HL-60/S4 (cell line): ENCODE measurements around the gene OR52E4.

ENCODE experiments used
- in situ Hi-C: fragments of 300-500 bp; cut with MboI; formaldehyde crosslinking; loops from 2 replicates; pipeline ENCODE4 v1.14.3; 2022; ENCODE audit warnings: low sequenced_read_pairs

Gene OR52E4

DNA sequence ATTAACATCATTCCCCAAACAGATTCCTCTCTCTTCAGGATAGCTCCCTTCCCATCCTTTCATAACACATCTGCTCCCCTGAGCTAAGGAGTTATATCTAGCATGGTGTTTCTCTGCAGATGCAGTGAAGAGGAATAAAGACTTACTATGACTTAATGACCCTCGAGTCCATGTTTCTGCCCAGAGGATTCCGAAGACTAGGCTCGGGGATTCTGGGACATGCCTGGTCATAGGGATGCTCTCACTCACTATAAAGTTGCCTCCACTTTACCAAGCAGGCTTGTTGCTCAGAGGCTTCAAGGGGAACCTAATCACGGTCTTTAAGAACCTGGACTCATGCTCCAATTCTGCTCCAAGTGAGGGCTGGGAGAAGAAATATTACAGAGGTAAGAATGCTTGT, at the start of gene OR52E4:
Gene OR52E4 (plus strand): TSS at position 301 of the 400 bp plus-strand sequence. CDS start 3,664 bp downstream, outside the sequence.
- in situ Hi-C loops, result no loop called here

DNA sequence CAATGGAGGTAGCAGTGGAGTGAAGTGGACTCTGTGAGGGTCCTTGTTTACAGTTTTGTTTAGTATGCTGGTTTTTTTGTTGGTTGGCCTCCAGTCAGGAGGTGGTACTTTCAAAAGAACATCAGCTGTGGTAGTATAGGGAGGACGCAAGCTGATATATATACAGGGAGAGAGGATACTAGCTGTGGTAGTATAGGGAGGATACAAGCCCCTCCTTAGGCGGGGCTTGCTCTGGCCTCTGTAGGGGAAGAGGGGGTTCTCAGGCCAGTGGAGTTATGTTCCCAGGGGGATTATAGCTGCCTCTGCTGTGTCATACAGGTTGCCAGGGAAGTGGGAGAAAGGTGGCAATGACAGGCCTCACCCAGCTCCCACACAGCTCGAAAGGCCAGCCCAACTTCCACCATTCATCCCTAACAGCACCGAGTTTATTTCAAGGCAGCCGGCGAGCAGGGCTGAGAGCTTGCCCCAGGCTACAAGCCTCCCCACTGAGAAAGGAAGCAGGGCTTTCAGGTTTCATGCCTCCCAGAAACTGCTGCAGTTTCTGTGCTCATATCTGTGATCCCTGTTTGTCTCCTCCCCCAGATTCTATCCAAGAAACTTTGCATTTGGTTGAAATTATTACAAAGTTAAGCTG, 49.1 kb upstream of the OR52E4 start:
- in situ Hi-C loops, result no loop called here

DNA sequence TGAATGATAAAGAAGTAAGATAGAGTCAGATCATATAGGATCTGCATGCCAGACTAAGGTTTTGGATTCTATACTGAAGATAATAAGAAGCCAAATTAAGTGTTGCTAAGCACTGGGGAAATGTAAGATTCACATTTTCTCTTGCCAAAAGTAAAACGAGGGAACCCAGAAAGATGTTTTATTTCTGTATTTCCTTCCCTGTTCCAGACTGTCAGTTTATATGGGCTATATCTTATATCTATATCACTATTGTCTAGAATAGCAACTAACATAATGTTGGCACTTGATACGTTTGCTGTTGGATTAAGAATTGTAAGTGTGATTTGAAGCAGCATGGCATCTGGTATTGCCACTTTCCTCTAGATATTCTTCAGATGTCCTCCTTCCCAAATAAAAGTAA, 47.0 kb upstream of the OR52E4 start:
- in situ Hi-C loops, result no loop called here

DNA sequence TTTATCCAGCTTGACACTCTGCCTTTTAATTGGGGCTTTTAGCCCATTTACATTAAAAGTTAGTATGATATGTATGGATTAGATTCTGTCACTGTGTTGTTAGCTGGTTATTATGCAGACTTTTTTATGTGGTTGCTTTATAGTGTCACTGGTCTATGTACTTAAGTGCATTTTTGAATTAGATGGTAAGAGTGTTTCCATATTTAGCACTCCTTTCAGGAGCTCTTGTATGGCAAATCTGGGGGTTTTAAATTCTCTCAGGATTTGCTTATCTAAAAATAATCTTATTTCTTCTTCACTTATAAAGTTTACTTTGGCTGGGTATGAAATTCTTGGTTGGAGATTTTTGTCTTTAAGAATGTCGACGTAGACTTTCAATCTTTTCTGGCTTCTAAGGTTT, 42.7 kb upstream of the OR52E4 start:
- in situ Hi-C loops, result no loop called here

DNA sequence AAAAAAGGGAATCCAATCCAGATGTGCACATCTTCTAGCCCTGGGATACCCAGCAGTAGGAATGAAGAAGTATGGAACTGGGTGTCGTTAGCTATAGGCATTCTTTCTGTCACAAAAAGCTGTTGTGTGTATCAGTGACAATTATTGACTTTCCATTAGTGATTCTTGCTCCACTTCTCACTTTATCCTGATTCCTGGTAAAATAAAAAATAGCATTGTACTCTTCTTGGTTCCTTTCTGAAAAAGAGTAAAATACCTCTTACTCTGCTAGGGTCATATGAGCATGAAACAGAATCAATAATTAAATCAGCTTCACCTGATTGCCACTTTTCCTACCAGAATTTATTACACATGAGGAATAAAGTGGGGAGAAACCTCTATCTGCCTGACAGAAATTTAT, 38.6 kb upstream of the OR52E4 start, which contains the start of gene OR52E6:
Gene OR52E6 (minus strand): TSS at position 101 of the 400 bp plus-strand sequence. CDS start 0 bp downstream, at position 101.
- in situ Hi-C loops, result no loop called here

DNA sequence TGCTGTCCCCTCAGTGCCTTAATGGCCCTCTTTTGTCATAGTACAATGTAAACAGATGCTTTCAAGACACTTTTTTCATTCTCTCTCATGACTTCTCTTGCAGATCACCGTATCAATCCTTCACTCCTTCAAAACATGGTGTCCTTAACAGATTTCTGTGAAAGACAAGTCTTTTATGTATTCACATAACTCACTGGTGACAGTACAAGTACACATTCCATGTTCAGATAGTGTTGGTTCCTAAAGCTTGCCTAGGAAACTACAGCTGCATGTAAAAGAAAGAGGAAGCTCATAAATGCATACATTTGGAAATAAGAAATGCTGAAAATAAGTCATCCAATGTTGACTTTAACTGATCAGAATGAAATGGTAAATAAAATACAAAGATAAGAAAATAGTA, 33.7 kb upstream of the OR52E4 start:
- in situ Hi-C loops, result no loop called here

DNA sequence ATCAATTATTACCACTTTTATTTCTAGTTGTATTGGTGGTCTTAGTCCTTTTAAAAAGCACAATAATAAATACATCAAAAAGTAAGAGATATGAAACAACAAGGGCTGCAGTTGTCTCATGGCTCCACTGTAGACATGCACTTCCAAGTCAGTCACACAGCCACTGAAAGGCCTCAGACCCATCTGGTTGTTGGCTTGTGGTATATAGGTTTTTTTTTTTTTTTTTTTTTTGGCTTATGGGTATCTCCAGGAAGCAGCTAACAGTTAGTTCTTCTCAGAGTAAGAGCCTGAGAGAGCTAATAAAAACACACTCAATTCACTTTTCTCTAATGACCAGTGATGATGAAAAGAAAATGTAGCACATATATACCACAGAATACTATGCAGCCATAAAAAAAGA, 32.7 kb upstream of the OR52E4 start:
- in situ Hi-C loops, result no loop called here

DNA sequence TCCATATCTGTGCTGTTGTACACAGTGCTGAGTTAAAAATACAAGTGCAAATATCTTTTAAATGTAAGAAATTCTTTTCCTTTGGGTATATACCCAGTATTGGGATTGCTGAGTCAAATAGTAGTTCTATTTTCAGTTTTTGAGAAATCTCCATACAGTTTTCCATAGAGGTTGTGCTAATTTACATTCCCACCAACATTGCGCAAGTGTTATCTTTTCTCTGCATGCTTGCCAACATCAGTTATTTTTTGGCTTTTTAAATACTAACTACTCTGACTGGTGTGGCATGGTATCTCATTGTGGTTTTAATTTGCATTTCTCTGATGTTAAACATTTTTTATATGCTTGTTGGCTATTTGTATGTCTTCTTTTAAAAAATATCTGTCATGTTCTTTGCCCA, 29.4 kb upstream of the OR52E4 start:
- in situ Hi-C loops, result no loop called here

DNA sequence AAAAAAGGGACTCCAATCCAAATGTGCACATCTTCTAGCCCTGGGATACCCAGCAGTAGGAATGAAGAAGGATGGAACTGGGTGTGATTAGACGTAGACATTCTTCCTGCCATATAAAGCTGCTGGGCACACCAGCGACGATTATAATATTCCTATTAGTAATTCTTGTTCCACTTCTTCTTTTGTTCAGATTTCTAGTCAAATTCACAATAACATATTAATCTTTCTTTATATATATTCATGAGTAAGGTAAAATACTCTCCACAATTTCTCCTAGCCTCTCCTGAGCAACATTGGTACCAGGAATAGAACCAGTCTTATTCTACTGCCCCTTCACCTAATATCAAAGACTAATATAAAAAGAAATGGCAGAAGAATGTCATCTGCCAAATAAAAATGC, 22.8 kb upstream of the OR52E4 start, which contains the start of gene OR52E8:
Gene OR52E8 (minus strand): TSS at position 101 of the 400 bp plus-strand sequence. CDS start 0 bp downstream, at position 101.
- in situ Hi-C loops, result no loop called here

DNA sequence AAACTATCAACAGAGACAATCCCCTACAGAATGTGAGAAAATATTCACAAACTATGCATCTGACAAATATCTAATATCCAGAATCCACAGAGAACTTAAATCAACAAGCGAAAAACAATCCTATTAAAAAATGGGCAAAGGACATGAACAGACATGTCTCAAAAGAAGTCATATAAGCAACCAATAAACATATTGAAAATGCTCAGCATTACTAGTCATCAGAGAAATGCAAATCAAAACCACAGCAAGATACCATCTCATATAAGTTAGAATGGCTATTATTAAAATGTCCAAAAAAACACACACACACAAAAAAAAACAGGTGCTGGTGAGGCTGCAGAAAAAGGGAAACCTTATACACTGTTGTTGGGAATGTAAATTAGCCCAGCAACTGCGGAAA, 14.6 kb upstream of the OR52E4 start:
- in situ Hi-C loops, result no loop called here

DNA sequence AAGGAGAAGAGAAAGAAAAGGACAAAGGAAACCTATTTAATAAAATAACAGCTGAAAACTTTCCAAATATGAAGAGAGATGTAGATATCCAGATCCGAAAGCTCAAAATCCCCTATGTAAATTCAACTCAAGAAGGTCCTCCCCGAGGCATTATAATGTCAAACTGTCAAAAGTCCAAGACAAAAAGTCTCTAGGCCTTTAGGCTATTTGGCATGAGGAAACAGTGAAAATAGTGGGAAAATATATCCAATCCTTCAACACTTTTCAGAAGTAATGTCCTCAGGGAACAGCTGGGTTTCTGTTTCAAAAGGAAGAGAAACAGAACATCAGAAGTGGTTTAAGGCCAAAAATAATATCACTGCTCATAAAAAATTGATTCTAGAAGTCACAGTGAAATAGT, 1.9 kb upstream of the OR52E4 start:
- in situ Hi-C loops, result no loop called here

DNA sequence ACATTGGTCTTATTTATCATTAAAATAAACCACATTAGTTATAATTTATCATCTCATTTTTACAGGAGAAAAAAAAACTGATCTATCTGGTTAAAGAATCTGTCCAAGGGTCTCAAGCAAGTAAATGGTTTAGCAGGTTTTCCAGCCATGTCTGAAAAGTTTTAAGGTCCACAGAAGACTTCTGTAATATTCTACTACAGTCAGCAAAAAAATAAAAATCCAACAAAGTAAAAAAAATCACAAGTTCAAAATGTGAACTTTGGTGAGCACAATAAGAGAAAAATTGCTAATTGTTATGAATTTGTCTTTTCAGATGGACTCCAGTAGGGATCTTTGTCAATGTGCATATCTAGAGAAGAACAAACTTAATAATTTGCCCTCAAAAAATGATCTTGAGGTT, 1.3 kb downstream of the OR52E4 start:
- in situ Hi-C loops, result no loop called here

DNA sequence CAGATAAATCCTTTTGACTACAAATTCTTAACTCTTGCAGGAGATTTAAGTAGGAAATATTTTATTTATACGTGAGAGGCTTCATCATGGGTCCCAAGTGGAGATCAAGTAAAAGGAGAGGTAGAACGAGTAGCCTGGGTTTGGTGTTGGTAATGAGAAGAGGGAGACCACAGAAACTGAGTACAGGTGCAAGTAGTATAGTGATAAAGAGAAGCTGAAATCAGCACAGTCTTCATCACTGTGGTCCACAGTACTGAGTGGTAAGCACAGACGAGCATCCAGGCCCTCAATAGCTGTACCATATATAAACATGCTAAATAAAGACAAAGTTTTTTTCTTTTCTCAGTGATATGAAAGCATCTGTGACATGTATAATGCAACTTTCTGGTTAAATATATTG, 6.7 kb downstream of the OR52E4 start:
- in situ Hi-C loops, result no loop called here

DNA sequence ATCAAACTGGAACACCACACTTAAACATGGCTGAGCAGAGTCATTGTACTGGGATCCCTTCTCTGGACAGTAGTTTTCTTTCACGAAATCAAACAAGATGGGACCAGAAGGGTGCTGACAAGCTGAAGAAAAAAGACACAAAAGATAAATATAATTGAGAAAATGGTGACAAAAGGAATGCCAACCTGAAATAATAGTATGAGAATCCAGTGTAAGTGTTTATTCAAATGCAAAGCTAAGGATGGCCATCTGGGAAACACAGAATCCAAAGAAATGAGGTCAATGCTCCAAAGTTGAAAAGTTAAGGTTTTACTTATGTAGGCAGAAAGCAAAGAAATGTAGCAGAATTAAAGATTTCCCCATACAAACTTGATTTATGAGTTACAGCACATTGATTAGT, 7.2 kb downstream of the OR52E4 start:
- in situ Hi-C loops, result no loop called here

DNA sequence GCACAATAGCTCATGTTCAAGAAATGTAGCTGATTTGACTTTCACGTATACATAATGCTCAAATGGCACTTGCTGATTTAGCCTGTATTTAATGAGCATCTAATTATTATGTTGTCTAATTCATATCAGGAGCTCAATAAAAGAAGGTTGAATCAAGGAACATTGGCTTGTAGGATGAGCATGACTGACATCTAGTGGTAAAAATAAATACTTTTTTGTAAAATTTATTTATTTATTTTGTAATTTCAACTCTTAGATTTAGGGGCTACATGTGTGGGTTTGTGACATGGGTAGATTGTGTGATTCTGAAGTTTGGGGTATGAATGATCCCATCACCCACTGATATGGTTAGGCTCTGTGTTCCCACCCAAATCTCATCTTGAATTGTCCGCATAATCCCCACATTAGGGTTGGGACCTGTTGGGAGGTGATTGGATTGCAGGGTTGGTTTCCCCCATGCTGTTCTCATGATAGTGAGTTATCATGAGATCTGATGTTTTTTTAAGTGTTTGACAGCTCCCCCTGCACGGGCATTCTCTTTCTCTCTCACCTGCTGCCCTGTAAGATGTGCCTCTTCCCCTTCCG, 10.9 kb downstream of the OR52E4 start:
- in situ Hi-C loops, result no loop called here

DNA sequence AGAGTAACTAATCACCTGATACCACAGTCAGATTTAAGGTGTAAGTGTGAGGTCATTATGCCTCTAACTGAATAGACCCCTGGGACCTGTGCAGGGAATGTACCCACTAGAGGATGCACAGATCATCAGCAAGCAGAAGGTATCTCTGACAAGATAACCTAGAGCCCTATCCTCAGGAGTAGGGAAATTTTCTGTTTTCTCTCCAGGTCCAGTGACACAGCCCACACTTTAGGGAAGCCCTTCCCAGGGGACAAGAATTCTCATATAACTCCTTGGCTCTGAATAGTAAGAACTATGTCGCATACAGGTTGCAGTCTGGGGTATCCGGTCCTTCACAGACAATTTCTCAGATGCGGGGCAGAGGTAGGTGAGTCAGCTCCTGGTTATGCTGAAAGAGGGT, 12.5 kb downstream of the OR52E4 start, which contains the start of gene OR52E5:
Gene OR52E5 (plus strand): TSS at position 301 of the 400 bp plus-strand sequence. CDS start 7,569 bp downstream, outside the sequence.
- in situ Hi-C loops, result no loop called here

DNA sequence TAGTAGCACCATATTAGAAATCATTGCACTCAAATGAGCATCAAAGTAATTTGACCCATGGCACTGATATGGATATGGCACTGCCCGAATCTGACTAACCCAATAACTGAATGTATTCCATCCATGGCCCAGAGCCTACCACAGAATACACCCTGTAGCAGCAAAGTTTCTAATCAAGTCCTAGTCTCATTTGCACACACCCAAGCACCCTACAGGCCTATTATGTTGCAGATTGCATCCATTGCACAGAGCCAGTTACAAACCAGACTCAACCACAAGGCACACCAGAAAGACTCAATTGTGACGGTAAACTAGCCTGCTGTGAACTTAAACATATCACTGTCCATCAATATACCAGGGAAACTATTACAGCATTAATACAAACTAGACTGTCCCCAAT, 19.1 kb downstream of the OR52E4 start:
- in situ Hi-C loops, result no loop called here

DNA sequence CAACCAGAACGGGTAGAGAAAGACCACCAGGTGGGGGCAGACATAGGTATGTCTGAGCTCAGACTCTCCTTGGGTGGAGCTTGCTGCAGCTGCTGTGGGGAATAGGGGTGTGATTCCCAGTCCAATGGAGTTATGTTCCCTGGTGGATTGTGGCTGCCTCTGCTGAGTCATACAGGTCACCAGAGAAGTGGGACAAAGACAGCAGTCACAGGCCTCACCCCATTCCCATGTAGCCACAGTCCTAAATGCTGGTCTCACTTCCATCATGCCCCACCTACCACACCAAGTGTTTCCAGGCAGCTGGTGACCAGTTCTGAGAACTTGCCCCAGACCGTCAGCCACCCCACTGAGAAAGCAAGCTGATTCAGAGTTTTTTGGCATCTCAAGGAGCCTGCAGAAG, 30.1 kb downstream of the OR52E4 start:
- in situ Hi-C loops, result no loop called here

DNA sequence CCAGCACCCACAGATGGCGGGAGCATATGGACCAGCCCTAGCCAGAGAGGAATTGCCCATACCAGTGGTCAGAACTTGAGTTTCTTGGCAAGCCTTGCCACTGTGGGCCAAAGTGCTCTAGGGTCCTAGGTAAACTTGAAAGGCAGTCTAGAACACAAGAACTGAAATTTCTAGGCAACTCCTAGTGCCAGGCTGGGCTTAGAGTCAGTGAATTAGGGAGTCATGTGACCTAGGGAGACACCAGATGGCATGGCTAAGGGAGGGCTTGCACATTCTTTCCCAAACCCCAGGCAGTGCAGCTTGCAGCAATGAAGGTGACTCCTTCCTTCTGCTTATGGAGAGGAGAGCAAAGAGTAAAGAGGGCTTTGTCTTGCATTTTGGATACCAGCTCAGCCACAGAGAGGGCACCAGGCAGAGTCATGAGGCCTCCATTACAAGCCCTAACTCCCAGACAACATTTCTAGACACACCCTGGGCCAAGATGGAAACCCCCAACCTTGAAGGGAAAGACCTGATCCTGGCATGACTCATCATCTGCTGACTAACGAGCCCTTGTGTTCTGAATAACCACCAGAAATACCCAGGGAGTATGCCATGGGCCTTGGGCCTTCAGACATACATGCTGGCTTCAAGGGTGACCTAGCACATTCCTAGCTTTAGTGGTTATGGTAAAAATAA, 42.5 kb downstream of the OR52E4 start:
- in situ Hi-C loops, result no loop called here

DNA sequence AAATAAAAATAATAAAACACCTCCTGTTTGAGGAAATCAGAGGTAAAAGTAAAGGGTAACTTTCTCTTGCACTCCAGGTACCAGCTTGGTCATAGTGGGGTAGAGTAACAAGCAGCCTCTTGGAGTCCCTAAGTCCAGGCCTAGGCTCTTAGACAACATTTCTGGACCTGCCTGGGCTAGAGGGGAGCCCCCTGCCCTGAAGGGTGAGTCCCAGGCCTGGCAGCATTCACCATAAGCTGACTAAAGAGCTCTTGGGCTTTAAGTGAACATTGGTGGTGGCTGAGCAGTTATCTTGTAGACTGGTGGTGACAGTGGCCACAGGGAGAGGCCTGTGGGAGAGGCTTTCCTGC, 43.0 kb downstream of the OR52E4 start:
- in situ Hi-C loops, result no loop called here

DNA sequence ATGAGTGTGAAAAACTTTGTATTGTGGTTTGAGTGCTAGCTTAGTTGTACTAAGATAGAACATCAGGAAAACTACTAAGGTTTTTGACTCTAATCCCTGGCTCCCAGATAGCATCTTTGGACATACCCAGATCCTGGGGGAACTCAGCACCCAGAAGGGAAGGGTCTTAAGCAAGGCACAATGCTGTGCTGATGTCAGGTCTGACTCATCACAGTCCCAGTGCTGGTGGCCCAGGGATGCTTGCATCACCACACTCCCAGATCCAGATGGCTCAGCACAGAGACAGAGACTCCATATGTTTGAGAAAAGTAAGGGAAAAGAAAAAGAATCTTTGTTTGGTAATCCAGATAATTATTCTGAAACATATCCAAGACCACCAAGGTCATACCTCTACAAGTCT, 43.4 kb downstream of the OR52E4 start:
- in situ Hi-C loops, result no loop called here

DNA sequence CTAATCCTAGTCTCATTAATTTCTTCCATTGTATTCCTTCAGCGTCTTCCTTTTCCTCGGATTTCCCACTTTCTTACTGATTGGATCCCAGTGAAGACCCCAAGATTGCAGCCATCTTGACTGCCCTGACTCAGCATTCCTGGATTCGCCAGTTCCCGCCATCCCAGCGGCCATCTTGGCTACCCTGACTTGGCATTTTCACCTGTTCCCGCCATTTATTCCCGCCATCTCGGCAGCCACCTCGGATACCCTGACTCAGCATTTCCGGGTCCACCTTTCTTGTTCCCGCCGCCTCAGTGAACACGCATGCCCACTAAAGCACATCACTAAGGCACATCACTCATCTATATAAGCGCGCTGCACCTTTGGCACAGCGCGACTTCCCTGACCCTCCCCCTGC, 47.8 kb downstream of the OR52E4 start:
- in situ Hi-C loops, result no loop called here
